ENCODE data around the gene PHRF1.

Gene PHRF1

DNA sequence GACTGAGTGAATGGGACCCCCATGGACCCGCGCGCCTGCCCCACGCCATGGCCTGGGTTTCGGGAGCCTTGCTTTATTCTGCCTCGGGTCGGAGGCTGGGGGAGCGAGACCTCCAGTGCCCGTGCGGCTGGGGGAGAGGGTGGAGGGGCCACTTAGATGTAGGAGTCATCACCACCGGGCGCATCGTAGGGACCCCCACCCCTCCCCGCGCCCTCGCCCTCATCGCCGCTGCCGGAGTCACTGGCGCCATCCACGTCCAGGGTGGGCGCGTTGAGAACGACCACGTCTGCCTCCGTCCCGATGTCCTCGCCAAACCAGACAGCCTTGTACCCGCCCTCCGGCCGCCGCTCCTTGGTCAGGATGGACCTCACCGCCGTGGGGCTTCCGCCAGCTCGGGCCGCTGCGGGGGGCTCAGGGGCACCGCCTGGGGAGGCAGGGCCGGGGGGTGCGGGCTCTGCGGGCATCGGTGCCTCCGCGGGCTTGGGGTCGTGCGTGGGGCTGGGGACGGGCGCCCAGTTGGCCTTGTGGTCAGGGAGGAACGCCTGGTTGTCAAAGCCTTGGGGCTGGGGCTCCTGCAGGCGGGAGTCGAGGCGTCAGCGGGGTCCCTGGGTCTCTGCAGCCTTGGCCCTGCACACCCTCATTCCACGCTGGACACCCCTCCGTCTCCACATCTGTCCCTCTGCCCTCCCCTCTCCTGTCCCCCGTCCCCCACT is 41.1 kb downstream of the PHRF1 start:
- DNase-seq, result no peak

DNA sequence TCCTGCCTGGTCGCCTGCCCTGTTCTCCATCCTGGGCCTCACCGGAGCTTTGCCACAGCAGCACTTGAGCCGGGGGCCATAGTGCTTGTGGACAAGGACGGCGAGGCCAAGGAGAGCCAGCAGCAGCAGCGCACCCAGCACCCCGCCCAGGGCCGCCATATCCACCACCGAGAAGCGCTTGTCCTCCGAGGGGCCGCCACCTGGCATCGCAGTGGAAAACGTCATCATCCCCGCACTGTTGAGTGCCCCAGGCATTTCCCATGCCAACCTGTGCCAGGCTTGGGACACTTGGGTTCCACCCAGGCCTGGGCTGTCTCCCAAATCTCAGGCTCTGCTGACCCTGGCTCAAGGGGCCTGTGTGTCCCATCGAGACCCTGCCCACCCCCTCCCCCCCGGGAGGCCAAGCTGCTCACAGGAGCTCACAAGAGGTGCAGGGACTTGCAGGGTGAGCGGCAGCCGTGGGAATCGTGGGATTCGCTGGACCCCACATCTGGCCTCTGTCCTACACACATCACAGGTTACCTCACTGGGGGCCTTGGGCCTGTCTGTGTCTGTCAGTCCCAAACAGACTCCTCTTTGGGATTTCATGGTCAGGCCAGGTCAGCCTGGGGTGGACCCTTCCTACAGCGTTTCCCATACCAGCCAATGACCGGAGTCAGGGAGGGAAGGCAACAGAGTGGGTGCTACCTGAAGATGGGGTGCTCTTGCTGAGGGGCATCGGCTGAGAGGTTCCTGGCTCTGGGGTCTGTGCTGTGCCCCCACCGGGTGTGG is 41.8 kb downstream of the PHRF1 start:
- no peak for DNase-seq

GRCh38 chr11:618856-619627 is 42.8 kb downstream of the PHRF1 start:
- no peak for DNase-seq

GRCh38 chr11:619628-620050 is 43.4 kb downstream of the PHRF1 start:
- no peak for DNase-seq

GRCh38 chr11:620201-620600 is 43.9 kb downstream of the PHRF1 start:
- DNase-seq, result no peak

DNA sequence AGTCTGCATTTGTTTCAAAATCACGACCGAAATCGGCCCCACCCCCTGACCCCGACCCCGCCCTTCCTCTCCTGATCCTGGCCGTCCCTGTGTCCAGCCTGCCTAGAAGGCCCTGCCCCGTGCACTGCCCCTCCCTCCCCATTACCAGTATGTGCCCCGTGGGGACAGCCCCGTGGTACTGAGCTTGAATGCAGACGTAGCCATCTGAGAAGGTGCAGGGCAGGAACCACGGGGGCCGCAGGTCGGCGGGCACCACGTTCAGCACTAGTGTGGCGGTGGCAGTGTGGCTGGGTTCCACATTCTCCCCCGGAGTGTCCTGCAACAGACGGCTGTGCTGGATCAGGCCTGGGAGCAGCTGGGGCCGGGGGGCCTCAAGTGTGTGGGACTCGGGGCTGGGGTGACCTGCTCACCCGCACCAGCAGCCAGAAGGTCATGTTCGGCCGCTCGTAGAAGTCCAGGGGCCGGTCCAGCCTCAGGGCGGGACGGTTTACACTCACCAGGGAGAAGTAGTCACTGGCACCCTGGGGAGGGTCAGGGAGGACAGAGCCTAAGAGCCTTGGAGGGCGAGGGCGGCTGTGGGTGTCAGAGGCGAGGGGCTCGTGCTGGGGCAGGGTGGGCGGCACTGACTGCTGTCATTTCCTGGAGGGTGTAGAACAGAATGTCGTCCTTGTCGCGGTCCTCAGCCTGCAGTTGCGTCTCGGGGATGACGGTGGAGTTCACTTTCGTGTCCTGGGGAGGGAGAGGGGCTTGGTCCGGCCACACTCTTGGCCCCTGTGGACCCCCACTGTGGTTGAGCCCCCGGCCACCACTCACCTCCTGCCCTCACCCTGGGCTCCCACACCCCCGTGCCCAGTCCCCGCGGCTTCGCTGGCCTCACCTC is 44.9 kb downstream of the PHRF1 start:
- no peak for DNase-seq

DNA sequence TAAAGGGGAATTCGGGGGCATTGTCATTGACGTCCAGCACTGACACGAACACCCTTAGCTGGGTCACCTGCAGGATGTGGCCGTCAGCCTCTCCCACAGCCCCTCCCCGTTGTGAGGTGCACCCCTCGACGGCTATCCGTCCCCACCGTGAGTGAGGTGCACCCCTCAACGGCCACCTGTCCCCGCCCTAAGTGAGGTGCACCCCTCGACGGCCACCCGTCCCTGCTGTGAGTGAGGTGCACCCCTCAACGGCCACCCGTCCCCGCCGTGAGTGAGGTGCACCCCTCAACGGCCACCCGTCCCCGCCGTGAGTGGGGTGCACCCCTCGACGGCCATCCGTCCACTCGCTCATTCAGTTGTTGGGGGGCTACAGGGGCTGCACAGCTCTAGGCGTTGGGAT is 45.6 kb downstream of the PHRF1 start:
- DNase-seq, result no peak

DNA sequence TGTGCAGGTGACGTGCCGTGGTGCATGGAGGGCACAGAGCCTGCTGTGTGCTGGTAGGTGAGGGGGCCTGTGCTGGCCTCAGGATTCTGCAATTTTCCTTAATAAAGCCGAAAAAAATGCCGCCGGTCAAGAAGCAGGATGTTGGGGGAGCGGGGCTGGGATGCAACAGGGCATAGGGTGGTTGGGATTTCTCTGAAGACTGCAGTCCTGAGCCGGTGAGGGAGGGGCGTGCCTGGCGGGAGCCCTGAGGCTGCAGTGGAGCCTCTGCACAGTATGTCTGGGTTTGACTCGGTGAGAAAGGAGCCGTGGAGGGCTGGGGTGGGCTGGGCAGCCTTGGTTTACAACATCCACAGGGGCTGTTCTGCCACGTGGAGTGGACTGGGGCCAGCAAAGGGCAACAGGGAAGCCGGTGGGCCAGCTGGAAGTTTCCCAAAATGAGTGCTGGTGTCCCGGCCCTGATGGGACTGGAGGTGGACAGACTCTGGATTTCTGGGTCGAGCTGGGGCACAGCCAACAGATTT is 47.1 kb downstream of the PHRF1 start:
- DNase-seq, result no peak

GRCh38 chr11:623999-624704 is 47.9 kb downstream of the PHRF1 start:
- no peak for DNase-seq

GRCh38 chr11:624705-625635 is 48.7 kb downstream of the PHRF1 start, which contains the start of gene CDHR5:
Gene CDHR5 (minus strand): TSS chr11:624955. CDS start chr11:624902, 53 bp downstream.
- DNase-seq, result no peak

GRCh38 chr11:625636-626268 is 49.5 kb downstream of the PHRF1 start:
- no peak for DNase-seq

GRCh38 chr11:626475-627307 is 50.4 kb downstream of the PHRF1 start, which contains the start of gene SCT:
Gene SCT (minus strand): TSS chr11:627181. CDS start chr11:627143, 38 bp downstream.
- no peak for DNase-seq

DNA sequence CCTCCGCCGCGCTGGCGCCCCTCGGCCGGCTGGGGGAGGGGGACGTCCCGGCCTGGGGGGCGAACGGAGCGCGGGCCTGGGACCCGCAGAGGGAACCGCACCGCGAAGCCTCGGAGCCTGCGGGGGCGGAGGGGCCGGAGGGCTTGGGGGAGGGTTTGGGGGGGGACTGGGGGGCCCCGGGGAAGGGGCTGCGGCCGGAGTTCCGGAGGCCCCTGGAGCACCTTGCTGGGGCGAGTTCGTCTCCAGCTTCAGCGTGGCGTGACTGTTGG is 51.0 kb downstream of the PHRF1 start:
- no peak for DNase-seq

GRCh38 chr11:628056-628455 is 51.8 kb downstream of the PHRF1 start:
- DNase-seq, result no peak

GRCh38 chr11:629237-629583 is 52.9 kb downstream of the PHRF1 start:
- DNase-seq, result no peak

DNA sequence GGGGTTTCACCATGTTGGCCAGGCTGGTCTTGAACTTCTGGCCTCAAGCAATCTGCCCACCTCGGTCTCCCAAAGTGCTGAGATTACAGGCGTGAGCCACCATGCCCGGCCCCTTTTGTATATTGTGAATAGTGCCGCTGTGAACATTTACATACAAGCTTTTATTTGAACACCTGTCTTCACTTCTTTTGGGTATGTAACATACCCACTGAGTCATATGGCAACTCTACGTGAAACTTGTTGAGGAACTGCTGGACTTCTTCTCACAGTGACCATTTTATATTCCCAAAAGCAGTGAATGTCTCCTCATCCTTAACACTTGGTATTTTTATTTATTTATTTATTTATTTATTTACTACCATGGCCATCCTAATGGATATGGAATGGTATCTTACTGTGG is 54.6 kb downstream of the PHRF1 start:
- no peak for DNase-seq

DNA sequence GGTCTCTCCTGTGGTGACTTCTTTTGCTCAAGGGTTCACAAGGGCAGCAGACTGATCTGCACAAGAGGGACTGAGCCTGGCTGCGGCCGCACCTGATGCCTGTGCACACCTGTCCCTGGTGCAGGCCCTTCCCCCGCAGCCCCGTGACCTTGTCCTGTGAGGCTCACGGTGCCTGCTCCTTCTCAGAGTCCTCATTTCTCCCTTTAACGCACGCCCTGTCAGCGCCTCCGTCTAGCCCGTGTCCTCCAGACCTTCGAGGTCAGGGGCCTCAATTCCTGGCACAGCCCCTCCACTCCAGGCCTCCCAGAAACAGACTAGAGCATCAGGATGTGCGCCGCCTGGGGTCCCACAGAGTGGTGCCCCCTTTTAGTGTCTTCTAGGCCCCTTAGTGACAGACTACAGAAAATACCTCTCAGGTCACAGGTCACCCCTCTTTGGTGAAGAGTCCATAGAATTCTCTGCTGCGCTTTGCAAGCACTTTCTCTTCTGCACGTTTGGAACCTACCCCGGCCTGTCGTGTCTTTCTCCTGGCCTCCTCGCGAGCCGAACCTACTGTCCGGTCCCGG is 59.8 kb downstream of the PHRF1 start:
- DNase-seq, result no peak

DNA sequence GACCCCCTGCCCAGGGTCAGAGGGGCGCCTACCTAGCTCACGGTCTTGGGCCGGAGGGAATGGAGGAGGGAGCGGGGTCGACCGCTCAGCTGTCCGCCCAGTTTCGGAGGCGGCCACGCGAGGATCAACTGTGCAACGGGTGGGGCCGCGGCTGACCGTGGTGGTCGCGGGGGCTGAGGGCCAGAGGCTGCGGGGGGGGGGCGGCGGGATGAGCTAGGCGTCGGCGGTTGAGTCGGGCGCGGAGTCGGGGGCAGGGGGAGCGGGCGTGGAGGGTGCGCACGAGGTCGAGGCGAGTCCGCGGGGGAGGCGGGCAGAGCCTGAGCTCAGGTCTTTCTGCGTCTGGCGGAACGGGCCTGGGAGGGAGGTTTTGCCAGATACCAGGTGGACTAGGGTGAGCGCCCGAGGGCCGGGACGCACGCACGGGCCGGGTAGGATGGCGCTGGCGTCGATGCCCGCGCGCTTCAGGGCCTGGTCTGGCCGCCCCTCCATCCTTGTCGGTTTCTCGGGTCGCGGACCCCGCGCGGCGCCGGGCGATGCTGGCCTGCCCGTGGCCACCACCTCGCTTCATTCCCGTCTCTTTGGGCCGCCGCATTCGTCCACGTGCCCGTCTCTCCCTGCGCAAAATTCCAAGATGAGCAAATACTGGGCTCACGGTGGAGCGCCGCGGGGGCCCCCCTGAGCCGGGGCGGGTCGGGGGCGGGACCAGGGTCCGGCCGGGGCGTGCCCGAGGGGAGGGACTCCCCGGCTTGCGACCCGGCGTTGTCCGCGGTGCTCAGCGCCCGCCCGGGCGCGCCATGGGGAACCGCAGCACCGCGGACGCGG is 60.5 kb downstream of the PHRF1 start, which contains the start of gene DRD4:
DRD4 (plus strand) TSS at position 759 of the 822 bp plus-strand sequence; CDS start at position 795, 36 bp downstream.
- DNase-seq, result no peak
